ENCODE measurements around the gene MYF6. TPM values are rescaled to one million over a fixed set of nuclear protein-coding genes. Genes with fewer than 3 reads are reported as not detected.

The MYF6 gene
- total and polyA plus RNA-seq, 10 donors, result 0.03 to 0.04 TPM; not detected in 8

GRCh38 chr12:80692114-80692513 is 15.3 kb upstream of the MYF6 start:
- intact Hi-C loops (cut with DNase I; ENCODE audit: low total_unique reads), result no loop called here
- no peak for TF ChIP-seq POLR2A (IDR thresholded peaks at IDR 0.05)
- no peak for TF ChIP-seq POLR2AphosphoS5 (IDR thresholded peaks at IDR 0.05)
- no peak for TF ChIP-seq CTCF (IDR thresholded peaks at IDR 0.05 in 8 of 11, conservative IDR thresholded peaks at IDR 0.05 in 3 of 11)

GRCh38 chr12:80697270-80697887 is 10.1 kb upstream of the MYF6 start:
- H3K4me1 ChIP-seq, result no peaks in the 10 kb centered on the region
- H3K9me3 ChIP-seq, result no peaks in the 10 kb centered on the region
- no peaks in the 10 kb centered on the region for H3K36me3 ChIP-seq
- TF ChIP-seq POLR2A (IDR thresholded peaks at IDR 0.05), result no peak
- TF ChIP-seq CTCF (IDR thresholded peaks at IDR 0.05 in 8 of 11, conservative IDR thresholded peaks at IDR 0.05 in 3 of 11), result no peak
- no peak for TF ChIP-seq POLR2AphosphoS5 (IDR thresholded peaks at IDR 0.05)
- H3K4me3 ChIP-seq, result no peak overlapping the region
- DNase-seq, result no peak
- H3K27ac ChIP-seq, result no peak overlapping the region
- WGBS, 5 donors, result 60 to 77% (median 69%) methylated on average over 2 of the region's 2 CpGs
- intact Hi-C loops (cut with DNase I; ENCODE audit: low total_unique reads), result no loop called here
- no peaks in the 10 kb centered on the region for H3K27me3 ChIP-seq (replicated peaks in 1 of 7)

More at GRCh38 chr12:80692114-80692513, 15.3 kb upstream of the MYF6 start:
- no peaks in the 10 kb centered on the region for H3K36me3 ChIP-seq
- H3K4me3 ChIP-seq, result no peak overlapping the region
- H3K27me3 ChIP-seq (replicated peaks in 1 of 7), result no peaks in the 10 kb centered on the region
- peaks cover 0 to 4% (median 0%) of the 10 kb centered on the region in 8 donors for H3K9me3 ChIP-seq
- no peaks in the 10 kb centered on the region for H3K4me1 ChIP-seq
- H3K27ac ChIP-seq, result no peak overlapping the region
- no peak for DNase-seq
- whole genome bisulfite sequencing, 5 donors, result 60 to 81% (median 72%) methylated on average over 1 of the region's 1 CpG

- H3K27me3 ChIP-seq (replicated peaks in 1 of 7), result no peaks in the 10 kb centered on the region
- 77 to 87% (median 82%) methylated on average over 7 of the region's 7 CpGs for WGBS, 5 donors
- H3K4me1 ChIP-seq, result no peaks in the 10 kb centered on the region
- no peak overlapping the region for H3K4me3 ChIP-seq
- no peak for DNase-seq
- intact Hi-C loops (cut with DNase I; ENCODE audit: low total_unique reads), result no loop called here
- TF ChIP-seq POLR2AphosphoS5 (IDR thresholded peaks at IDR 0.05) (no peak), CTCF (IDR thresholded peaks at IDR 0.05 in 8 of 11, conservative IDR thresholded peaks at IDR 0.05 in 3 of 11) (no peak), POLR2A (IDR thresholded peaks at IDR 0.05) (no peak)
- H3K36me3 ChIP-seq, result no peaks in the 10 kb centered on the region
- H3K27ac ChIP-seq, result no peak overlapping the region
- no peaks in the 10 kb centered on the region for H3K9me3 ChIP-seq
These were observed 9.2 kb upstream of the MYF6 start for GRCh38 chr12:80698256-80698655.

GRCh38 chr12:80698847-80699542 is 8.4 kb upstream of the MYF6 start:
- H3K27ac ChIP-seq, result no peak overlapping the region
- intact Hi-C loops (cut with DNase I; ENCODE audit: low total_unique reads), result no loop called here
- H3K4me3 ChIP-seq, result no peak overlapping the region
- TF ChIP-seq POLR2AphosphoS5 (IDR thresholded peaks at IDR 0.05) (no peak), CTCF (IDR thresholded peaks at IDR 0.05 in 8 of 11, conservative IDR thresholded peaks at IDR 0.05 in 3 of 11) (no peak), POLR2A (IDR thresholded peaks at IDR 0.05) (no peak)
- DNase-seq, result no peak
- no peaks in the 10 kb centered on the region for H3K36me3 ChIP-seq
- no peaks in the 10 kb centered on the region for H3K27me3 ChIP-seq (replicated peaks in 1 of 7)
- H3K9me3 ChIP-seq, result no peaks in the 10 kb centered on the region
- H3K4me1 ChIP-seq, result no peaks in the 10 kb centered on the region
- 70 to 77% (median 72%) methylated on average over 7 of the region's 7 CpGs for WGBS, 5 donors
